ENCODE measurements around the gene PRKCQ.

DNA sequence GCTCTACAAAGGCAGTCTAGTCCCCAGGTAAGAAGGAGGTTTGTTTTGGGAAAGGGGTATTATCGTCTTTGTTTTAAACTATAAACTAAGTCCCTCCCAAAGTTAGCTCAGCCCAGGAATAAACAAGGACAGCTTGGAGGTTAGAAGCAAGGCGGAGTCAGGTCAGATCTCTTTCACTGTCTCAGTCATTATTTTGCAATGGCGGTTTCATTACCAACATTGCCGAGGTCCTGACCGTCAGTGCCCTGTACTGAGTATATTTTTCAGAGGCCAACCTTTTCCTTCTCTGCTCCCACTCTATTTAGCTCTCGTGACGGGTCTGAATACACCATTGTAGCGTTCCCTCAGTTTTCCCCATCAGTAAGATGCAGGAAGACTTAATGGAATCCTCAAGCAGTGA lies 184.5 kb downstream of the PRKCQ start:
- TF ChIP-seq, protein P1, sequence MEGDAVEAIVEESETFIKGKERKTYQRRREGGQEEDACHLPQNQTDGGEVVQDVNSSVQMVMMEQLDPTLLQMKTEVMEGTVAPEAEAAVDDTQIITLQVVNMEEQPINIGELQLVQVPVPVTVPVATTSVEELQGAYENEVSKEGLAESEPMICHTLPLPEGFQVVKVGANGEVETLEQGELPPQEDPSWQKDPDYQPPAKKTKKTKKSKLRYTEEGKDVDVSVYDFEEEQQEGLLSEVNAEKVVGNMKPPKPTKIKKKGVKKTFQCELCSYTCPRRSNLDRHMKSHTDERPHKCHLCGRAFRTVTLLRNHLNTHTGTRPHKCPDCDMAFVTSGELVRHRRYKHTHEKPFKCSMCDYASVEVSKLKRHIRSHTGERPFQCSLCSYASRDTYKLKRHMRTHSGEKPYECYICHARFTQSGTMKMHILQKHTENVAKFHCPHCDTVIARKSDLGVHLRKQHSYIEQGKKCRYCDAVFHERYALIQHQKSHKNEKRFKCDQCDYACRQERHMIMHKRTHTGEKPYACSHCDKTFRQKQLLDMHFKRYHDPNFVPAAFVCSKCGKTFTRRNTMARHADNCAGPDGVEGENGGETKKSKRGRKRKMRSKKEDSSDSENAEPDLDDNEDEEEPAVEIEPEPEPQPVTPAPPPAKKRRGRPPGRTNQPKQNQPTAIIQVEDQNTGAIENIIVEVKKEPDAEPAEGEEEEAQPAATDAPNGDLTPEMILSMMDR (IDR thresholded peaks at IDR 0.05; ENCODE audit: poor library complexity): no peak
- TF ChIP-seq EZH2 (IDR thresholded peaks at IDR 0.05; ENCODE audit: borderline replicate concordance) (no peak), EZH2phosphoT487 (IDR thresholded peaks at IDR 0.05; ENCODE audit: low read depth, severe bottlenecking, unreplicated experiment) (no peak)

All from hepatocyte (in vitro differentiated cells).